ENCODE data around the gene ISLR.
A peak's percentile ranks its signal among the peaks of the same experiment; 100 is the strongest.

The ISLR gene

DNA sequence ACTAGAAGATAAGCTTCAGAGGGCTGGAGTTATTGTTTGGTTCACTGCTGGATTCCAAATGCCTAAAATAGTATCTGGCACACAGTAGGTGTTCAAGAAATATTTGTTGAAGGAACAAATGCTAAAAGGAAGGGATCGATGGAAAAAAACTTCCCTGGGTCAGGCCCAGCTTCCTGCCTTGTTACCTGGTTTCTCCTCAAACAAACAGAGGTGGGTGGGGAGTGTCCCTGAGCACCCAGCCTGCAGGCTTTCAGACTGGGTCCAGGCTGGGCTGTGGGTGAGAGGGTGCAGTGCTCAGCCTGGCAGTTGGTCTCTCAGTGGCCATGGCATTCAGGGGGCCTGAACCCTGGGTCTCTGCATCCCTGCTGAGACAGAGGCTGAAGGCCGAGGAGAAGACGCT, 43.4 kb downstream of the ISLR start:
- no peak for DNase-seq

DNA sequence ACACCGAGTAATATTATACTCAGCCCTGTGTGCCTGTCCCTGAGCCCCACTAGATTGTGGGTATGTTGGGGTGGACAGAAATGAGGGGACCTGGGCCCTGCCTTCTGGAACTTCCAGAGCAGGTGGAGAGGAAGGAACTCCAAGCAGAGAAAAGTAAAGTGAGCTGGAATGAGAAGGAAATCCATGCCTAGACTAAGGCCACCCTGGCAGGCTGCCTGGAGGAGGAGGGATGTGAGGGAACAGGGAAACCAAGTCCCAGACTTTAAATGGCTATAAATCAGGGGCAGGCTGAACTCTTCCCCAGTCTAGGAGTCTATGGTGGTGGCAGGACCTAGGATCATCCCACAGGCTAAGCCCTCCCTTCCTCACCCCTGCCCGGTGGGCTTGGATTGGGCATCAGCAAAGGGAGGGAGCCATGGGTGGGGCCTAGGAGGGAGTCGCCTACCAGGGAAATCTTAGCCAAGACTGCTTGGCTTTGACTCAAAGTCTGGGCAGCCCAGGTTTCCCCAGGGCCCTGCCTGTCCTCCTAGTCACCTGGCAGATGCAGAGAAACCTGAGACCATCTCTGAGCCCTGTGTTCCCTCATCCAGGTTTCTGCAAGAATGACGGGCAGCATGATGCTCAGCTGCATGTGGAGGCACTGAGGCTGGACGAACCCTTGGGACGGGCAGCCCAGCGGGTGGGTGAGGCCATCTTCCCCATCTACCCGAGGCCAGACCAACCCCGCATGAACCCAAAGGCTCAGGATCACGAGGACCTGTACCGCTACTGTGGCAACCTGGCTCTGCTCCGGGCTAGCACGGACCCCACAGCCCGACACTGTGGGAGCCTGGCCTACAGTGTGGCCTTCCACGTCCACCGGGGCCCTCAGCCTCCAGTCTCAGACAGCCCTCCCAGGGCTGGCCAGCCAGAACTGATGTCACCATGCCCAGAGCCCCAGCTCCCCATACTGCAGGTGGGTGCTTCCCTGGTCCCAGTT, 44.7 kb downstream of the ISLR start:
- peak; percentile 21 for DNase-seq

DNA sequence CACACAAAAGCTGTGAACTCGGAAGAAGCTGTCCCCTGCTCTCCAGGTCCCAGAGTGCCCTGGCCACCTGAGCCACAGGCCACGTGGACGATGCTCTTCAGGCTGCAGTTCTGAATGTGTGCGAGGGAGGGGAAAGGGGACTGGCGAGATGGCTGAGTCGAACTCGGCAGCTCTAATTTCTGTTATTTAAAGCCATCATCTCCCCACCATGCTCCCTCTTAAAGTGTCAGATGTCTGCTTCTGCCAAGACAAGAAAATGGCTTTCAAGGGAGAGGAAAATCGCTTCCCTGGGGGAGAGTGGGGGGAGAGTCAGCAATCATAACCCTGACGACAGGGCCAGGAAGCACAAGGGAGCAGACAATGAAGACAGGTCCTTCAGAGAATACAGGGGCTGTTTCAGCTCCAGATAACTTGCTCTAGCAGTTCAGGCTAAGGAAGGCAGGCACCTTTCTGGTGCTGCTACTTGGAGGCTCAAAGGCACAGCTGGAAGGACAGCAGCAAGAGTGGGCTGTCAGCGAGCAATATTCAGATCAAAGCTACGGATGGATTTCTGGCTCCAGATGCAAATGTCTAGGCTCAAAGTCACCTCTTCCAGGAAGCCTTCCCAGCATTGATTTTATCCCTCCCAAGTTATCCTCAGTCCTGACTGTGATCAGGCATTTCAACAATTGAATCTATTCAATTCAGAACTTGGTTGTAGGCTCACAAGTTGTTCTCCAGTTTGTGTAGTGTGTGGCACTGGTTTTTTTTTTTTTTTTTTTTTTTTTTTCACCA, 47.2 kb downstream of the ISLR start:
- peak; percentile 59 for DNase-seq

DNA sequence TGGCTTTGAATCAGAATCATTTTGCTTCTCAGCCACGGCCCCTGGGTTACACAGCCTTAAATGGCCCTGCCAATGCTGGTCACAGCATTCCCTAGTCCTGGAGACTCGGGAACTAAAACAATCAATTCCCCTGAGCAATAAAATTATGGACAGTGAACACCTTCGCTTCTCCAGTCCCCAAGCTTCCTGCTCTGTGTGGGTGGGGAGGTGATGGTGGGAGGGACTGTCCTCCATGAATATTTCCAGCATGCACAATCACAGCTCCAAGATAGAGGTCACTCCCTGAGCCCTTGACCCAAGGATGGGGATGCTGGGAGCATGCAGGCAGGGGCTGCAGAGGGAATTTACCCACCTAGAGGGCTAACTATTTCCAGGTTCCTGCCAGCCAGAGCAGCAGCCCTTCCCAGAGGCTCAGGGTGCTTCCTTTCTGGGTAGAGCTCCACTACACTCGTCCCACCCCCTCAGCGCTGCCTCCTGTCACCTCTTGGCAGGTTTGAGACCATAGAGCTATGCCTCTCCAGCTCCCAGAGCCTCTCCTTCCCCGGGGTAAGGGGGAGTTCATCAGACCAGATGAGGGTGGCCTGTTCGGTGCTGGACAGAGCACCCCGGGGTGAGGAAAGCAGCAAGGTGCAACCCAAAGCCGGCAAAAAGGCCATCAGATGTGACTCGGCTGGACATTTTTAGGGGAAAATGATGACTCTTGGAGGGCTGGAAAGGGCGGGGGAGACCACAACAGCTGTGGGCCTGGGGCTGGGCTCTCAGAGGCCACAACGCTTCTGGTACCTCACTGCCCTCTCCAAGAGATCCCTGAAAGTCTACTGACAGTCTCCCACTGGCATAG, 48.1 kb downstream of the ISLR start:
- DNase-seq, result no peak

DNA sequence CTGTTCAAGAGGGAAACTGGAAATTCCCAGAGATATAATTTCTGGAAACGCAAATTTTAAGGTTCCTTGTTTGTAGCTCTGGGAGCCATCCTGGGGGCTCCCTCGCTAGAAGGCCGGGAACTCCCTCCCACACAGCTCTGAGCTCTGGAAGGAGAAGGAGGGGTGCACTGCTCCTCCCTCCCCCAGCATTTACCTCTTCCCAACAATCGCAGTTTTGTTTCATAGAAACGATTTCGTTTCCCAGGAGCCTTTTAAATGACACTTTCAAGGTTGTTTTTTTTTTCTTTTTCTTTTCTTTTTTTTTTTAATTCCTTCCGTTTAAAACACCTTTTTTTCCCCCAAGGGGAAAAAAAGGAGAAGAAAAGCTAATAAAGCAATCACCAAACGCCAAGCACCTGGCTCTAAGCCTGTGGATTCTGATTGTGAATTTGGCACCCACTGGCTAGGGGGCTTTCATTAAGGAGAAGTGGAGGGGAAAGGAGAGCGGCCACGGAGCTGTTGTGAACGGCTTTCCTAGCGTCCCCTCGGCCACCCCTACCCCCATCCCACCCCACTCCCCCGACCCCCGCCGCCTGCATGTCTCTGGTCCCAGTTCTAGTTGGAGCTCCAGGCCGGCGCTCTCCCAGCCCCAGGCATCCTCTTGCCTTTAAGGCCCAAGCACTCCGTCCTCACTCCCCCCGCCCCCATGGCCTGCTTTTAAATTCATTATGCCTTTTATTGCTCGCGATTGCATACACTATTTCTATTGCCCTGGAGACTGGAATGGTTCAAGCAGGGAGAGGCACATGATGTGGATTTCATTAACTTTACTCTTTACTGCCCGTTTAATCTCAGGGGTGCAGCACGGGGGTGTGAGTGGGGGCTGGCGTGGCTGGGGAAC, 49.0 kb downstream of the ISLR start:
- peak; percentile 27 for DNase-seq

DNA sequence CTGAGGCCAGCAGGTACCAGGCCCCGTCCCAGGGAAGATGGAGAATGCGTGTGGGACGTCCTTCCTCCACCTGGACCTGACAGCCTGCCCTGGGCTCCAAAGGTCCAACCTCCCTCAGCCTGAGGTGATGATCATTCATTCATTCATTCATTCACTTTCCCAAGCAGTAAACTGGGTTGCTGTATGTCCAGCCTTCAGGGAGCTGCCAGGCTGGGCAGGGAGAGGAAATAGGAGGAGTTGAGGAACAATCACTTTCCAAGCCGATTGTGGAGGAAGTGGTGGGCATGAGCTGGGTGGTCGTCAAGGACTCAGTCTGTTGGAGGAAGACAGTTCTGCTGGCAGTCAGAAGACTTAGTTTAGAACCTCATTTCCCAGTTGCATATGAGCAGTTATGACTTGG, 52.4 kb downstream of the ISLR start:
- no peak for DNase-seq
